ENCODE results near the gene CENPC. TPM values are rescaled to one million over a fixed set of nuclear protein-coding genes. Genes with fewer than 3 reads are reported as not detected.

CENPC gene
- polyA plus RNA-seq, 1 of the 3 experiments (the other 2 are of a cell fraction) = 2.2 TPM

DNA sequence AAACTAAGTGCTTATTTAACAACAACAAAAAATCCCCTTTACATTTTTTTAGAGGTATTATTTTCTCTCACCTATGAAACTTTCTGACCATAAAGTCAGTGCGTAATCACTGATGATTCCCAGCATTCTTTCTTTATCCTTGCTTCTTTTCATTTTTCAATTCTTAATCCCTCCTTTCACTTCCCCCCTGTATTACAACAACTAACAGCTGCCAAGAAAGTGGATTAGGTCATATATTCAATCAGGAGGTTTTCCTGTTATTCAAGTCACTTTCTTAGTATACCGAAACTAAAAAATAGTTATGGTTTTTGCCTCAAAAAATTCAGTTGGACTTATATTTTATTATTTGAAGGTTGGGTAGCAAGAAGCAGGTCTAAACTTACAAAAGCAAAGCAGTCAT lies 11.1 kb upstream of the CENPC start:
- no peak overlapping the region for H3K27ac ChIP-seq (ENCODE audit: low read depth in 2 of 2, low read length in 1 of 2)
- H3K36me3 ChIP-seq (replicated peaks in 1 of 2; ENCODE audit: control insufficient read depth in 1 of 2, insufficient read depth in 2 of 2, low read length in 1 of 2) = no peaks in the 10 kb centered on the region
- POLR2A ChIA-PET = no interaction called here

DNA sequence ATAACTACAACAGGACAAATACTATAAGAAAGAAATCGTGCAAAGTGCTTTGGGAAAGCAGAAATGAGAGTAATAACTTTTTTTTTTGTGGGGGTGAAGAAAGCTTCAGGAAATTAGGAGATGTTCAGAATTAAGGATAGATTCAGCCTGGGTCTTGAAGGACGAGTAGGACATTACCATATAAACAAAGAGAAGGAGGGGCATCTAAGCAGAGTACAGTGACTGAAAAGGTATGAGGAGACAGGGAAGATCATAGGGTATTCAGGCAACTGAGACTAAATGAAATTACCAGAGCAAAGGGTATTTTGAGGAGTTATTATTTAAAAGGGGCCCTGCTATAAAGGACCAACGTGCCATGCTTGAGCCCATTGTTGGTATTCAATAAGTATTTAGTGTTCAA lies 10.1 kb upstream of the CENPC start:
- 30% methylated on average over 3 of the region's 3 CpGs for WGBS (ENCODE audit: low lambda C conversion rate)
- Histone ChIP-seq H4K20me1 (ENCODE audit: insufficient read depth) (no peaks in the 10 kb centered on the region), H3K4me2 (no peak overlapping the region), H3K9ac (no peak overlapping the region), H3K9me3 (no peaks in the 10 kb centered on the region), H3K27ac (ENCODE audit: low read depth in 2 of 2, low read length in 1 of 2) (no peak overlapping the region), H3K4me3 (ENCODE audit: low read depth in 2 of 2, low read length in 1 of 2) (no peak overlapping the region), H3K4me1 (ENCODE audit: control insufficient read depth in 1 of 2, insufficient read depth in 2 of 2, low read depth in 1 of 2, low read length in 1 of 2) (no peaks in the 10 kb centered on the region), H3K36me3 (replicated peaks in 1 of 2; ENCODE audit: control insufficient read depth in 1 of 2, insufficient read depth in 2 of 2, low read length in 1 of 2) (no peaks in the 10 kb centered on the region), H3K79me2 (ENCODE audit: insufficient read depth) (no peaks in the 10 kb centered on the region), H3F3A (replicated peaks; ENCODE audit: insufficient read depth) (no peaks in the 10 kb centered on the region), H2AFZ (ENCODE audit: low read depth) (no peak overlapping the region), H3K9me2 (no peaks in the 10 kb centered on the region), H3K27me3 (ENCODE audit: insufficient read depth) (no peaks in the 10 kb centered on the region)
- TF ChIP-seq NFIC (IDR thresholded peaks at IDR 0.05; ENCODE audit: borderline replicate concordance) (no peak), TAF1 (IDR thresholded peaks at IDR 0.05; ENCODE audit: borderline replicate concordance, low read depth, low read length) (no peak), MXI1 (IDR thresholded peaks at IDR 0.05; ENCODE audit: low read depth, low read length) (no peak), GABPA (IDR thresholded peaks at IDR 0.05; ENCODE audit: low read depth) (no peak), FOSL2 (IDR thresholded peaks at IDR 0.05; ENCODE audit: borderline replicate concordance, low read depth) (no peak), TEAD4 (IDR thresholded peaks at IDR 0.05; ENCODE audit: borderline replicate concordance, insufficient read depth) (no peak), ELF1 (IDR thresholded peaks at IDR 0.05) (no peak), RAD21 (IDR thresholded peaks at IDR 0.05; ENCODE audit: low read length) (no peak), CHD2 (IDR thresholded peaks at IDR 0.05; ENCODE audit: low read length, partially characterized antibody) (no peak), EP300 (IDR thresholded peaks at IDR 0.05; ENCODE audit: borderline replicate concordance in 1 of 2, low read depth in 1 of 2, low read length in 1 of 2) (no peak), RXRA (IDR thresholded peaks at IDR 0.05; ENCODE audit: borderline replicate concordance, low read depth) (no peak), YY1 (IDR thresholded peaks at IDR 0.05; ENCODE audit: low read depth) (no peak), FOXM1 (IDR thresholded peaks at IDR 0.05; ENCODE audit: low read depth) (no peak), RCOR1 (IDR thresholded peaks at IDR 0.05; ENCODE audit: low read length) (no peak), TCF12 (IDR thresholded peaks at IDR 0.05) (no peak), POLR2AphosphoS5 (IDR thresholded peaks at IDR 0.05; ENCODE audit: low read depth, low read length) (no peak), RFX5 (IDR thresholded peaks at IDR 0.05; ENCODE audit: low read length) (no peak), SMC3 (IDR thresholded peaks at IDR 0.05; ENCODE audit: low read depth, low read length) (no peak)
- TF ChIP-seq, protein P1, sequence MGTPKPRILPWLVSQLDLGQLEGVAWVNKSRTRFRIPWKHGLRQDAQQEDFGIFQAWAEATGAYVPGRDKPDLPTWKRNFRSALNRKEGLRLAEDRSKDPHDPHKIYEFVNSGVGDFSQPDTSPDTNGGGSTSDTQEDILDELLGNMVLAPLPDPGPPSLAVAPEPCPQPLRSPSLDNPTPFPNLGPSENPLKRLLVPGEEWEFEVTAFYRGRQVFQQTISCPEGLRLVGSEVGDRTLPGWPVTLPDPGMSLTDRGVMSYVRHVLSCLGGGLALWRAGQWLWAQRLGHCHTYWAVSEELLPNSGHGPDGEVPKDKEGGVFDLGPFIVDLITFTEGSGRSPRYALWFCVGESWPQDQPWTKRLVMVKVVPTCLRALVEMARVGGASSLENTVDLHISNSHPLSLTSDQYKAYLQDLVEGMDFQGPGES (IDR thresholded peaks at IDR 0.05; ENCODE audit: low read depth, low read length) = no peak
- TF ChIP-seq, protein P2, sequence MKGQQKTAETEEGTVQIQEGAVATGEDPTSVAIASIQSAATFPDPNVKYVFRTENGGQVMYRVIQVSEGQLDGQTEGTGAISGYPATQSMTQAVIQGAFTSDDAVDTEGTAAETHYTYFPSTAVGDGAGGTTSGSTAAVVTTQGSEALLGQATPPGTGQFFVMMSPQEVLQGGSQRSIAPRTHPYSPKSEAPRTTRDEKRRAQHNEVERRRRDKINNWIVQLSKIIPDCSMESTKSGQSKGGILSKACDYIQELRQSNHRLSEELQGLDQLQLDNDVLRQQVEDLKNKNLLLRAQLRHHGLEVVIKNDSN (IDR thresholded peaks at IDR 0.05; ENCODE audit: borderline replicate concordance, low read depth) = no peak
- ChIA-PET CTCF (no interaction called here), POLR2A (no interaction called here)
- no peak for DNase-seq

More for the DNA sequence above, 11.1 kb upstream of the CENPC start:
- H3K4me3 ChIP-seq (ENCODE audit: low read depth in 2 of 2, low read length in 1 of 2) = no peak overlapping the region
- no peak for TF ChIP-seq YY1 (IDR thresholded peaks at IDR 0.05; ENCODE audit: low read depth)
- CTCF ChIA-PET = no interaction called here
- H2AFZ ChIP-seq (ENCODE audit: low read depth) = no peak overlapping the region
- no peak overlapping the region for H3K9ac ChIP-seq
- no peak overlapping the region for H3K4me2 ChIP-seq
- no peaks in the 10 kb centered on the region for H3K9me2 ChIP-seq
- no peaks in the 10 kb centered on the region for H3K4me1 ChIP-seq (ENCODE audit: control insufficient read depth in 1 of 2, insufficient read depth in 2 of 2, low read depth in 1 of 2, low read length in 1 of 2)
- no peaks in the 10 kb centered on the region for H4K20me1 ChIP-seq (ENCODE audit: insufficient read depth)
- DNase-seq = no peak
- no peaks in the 10 kb centered on the region for H3F3A ChIP-seq (replicated peaks; ENCODE audit: insufficient read depth)
- no peaks in the 10 kb centered on the region for H3K9me3 ChIP-seq
- WGBS (ENCODE audit: low lambda C conversion rate) = 63% methylated on average over 2 of the region's 2 CpGs
- H3K79me2 ChIP-seq (ENCODE audit: insufficient read depth) = no peaks in the 10 kb centered on the region
- no peaks in the 10 kb centered on the region for H3K27me3 ChIP-seq (ENCODE audit: insufficient read depth)

Data from SK-N-SH (cell line).